Kasumi-1 (cell line): ENCODE data around the gene ADRA2A.

Experiments used
- DNase-seq, 2 experiments: peaks; one replicate each; lab custom pipeline; 2025; lab: John Stamatoyannopoulos, UW

ADRA2A gene

DNA sequence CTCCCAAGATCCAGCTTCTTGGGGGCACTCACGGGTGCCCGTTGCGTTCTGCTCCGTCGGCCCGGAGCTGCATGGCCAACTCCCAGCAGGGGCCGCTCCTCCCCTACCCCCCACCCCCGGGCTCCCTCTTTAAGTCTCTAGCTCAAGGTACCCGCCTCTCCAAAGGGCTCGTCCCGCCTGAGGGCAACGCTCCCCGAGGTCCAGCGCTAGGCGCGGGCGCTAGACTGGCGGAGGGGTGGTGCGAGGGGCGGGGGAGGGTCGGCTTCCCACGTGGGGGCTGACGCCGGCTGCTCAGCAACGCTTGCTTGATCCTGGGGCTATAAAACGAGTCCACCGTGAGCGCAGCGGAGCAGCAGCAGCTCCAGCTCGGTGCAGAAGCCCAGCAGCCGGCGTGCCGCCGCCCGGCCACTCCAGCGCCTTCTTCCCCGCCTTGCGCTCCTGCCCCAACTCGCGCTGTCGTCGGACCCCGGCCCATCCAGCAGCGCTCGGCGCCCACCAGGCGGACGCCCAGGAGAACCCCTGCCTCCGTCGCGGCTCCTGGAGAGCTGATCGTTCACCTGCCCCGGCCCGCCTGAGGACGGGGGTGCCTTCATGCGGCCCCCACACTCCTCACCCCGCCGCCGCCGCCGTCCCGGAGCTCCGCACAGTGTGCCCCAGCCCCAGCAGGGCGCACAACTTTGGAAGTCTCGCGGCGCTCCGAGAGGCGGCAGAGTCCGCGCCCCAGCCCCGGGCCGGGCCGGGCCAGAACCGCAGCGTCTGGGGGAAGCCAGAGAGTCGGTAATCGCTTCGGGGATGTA lies at the start of gene ADRA2A:
Gene ADRA2A, plus strand, starts transcription at position 348 of the 797 bp plus-strand sequence. CDS start 968 bp downstream, outside the sequence.
- DNase-seq = peak; percentile 77 to 87

DNA sequence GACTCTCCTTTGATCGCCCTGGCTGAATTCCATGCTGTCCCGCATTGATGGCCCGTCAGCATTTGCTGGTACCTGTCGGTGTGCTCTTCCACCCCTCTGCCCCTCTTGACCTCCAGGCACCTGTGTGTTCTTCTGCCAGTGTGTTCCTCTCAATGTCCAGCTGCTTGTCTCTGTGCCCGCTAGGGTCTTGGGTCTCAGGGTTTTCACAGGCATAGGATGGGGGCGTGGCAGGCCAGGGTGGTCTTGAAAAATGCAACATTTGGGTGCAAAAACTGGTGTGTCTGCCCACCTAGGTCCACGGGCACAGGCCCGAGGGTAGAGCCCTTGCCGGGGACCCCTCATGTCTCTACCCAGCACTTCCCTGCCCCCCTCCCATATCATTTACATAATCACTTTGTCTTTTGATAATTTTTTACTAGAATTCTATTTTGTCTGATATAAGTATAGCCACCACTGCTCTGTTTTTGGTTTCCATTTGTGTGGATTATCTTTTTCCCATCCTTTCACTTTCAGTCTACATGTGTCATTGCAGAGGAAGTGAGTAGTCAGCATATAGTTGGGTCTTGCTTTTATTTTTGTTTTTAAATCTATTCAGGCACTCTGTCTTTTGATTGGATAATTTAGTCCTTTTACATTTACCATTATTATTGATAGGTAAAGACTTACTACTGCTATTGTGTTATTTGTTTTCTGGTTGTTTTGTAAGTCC lies 46.6 kb upstream of the ADRA2A start:
- DNase-seq = no peak

- DNase-seq = no peak
Observed at GRCh38 chr10:111034598-111035310, 42.1 kb upstream of the ADRA2A start.

DNA sequence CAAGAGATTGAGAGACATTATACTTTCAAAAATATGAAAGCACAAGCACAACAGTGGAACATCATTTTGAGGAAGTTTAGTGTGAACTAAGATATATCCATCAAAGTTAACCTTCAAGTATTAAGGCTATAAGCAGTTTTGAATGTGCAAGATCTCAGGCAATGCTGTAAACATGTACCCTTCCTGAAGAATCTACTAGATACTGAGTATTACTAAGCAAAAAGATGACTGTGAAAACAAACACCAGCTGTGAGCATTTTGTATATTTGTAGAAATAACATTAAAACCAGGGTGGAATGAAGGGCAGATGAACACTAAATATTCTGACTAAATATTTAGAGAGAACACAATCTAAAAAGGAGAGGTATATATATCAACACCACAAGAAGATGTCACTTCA lies 41.3 kb upstream of the ADRA2A start:
- no peak for DNase-seq

GRCh38 chr10:111037858-111038257 lies 39.0 kb upstream of the ADRA2A start:
- peak in 1 of 2 experiments; percentile 49 for DNase-seq

DNA sequence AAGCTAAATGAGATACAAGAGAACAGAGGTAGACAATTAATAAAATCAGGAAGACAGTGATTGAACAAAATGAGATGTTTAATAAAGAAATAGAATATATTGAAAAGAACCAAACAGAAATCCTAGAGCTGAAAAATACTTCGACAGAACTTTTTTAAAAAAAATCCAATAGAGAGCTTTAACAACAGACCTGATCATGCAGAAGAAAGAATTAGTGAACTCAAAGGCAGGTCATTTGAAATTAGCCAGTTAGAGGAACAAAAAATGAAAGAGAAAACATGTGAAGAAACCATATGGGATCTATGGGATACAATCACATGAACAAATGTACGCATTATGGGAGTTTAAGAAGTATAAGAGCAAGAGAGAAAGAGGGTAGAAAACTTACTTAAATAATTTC lies 37.3 kb upstream of the ADRA2A start:
- no peak for DNase-seq

GRCh38 chr10:111057006-111057405 lies 19.8 kb upstream of the ADRA2A start:
- no peak for DNase-seq

GRCh38 chr10:111063471-111063870 lies 13.4 kb upstream of the ADRA2A start:
- no peak for DNase-seq

- no peak for DNase-seq
Observed at GRCh38 chr10:111072232-111072631, 4.6 kb upstream of the ADRA2A start.

DNA sequence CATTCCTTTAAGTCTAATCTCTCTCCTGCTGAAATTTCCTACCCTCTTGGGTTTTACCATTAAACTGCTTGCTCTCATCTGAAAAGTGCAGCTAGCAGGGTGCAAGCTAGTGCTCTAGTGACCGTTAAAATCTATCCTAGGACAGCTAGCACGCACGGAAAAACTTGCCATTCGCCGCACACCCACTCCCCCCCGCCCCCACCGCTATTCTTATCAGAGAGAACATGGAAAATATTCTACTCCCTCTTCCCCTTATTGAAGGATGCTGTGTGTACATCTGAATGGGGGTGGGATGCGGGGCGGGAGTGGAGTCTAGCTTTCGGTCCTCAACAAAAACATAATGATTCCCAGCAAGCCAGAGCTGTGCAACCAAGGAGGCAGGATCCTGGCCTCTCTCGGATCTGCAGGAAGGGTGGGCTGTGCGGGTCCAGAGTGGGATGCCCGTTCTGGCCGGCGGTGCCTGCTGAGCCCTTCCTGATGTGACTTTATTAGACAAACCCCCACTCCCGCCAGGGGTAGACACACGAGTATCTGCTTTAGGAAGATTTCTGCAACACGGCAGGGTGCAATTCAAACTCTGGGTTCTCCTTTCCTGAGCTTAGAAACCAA lies 1.1 kb upstream of the ADRA2A start:
- DNase-seq = no peak

GRCh38 chr10:111076191-111076681 lies 593 bp upstream of the ADRA2A start:
- DNase-seq = peak; percentile 90 to 94

DNA sequence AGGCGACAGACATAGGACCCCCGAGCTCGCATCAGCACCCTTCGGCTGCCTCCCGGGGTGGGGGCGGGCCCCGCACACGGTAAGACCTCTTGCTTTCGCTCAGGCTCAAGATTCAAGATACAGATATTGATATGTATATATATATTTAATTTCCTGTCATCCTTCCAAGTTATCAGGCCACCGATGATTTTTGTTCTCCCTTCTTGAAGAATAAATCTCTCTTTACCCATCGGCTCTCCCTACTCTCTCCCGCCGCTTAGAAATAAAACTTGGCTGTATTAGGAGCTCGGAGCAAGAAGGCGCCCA lies 603 bp downstream of the ADRA2A start:
- DNase-seq = peak; percentile 71 to 81

DNA sequence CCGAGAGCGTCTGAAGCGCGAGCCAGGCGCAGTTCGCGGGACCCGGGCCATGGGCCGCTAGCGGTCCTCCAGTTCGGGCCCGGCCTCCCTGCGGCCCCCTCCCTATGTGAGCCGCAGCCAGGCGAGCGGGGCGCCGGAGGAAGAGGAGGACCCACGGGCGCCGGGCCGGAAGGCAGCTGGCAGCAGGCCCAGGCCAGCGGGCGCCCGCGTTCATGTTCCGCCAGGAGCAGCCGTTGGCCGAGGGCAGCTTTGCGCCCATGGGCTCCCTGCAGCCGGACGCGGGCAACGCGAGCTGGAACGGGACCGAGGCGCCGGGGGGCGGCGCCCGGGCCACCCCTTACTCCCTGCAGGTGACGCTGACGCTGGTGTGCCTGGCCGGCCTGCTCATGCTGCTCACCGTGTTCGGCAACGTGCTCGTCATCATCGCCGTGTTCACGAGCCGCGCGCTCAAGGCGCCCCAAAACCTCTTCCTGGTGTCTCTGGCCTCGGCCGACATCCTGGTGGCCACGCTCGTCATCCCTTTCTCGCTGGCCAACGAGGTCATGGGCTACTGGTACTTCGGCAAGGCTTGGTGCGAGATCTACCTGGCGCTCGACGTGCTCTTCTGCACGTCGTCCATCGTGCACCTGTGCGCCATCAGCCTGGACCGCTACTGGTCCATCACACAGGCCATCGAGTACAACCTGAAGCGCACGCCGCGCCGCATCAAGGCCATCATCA lies 1.1 kb downstream of the ADRA2A start:
- DNase-seq = peak; percentile 71 to 81

GRCh38 chr10:111078505-111079185 lies 1.8 kb downstream of the ADRA2A start:
- DNase-seq = no peak

GRCh38 chr10:111079241-111079760 lies 2.5 kb downstream of the ADRA2A start:
- DNase-seq = no peak

GRCh38 chr10:111079781-111080180 lies 3.0 kb downstream of the ADRA2A start:
- no peak for DNase-seq

- DNase-seq = no peak
Observed at GRCh38 chr10:111080224-111080623, 3.4 kb downstream of the ADRA2A start.

DNA sequence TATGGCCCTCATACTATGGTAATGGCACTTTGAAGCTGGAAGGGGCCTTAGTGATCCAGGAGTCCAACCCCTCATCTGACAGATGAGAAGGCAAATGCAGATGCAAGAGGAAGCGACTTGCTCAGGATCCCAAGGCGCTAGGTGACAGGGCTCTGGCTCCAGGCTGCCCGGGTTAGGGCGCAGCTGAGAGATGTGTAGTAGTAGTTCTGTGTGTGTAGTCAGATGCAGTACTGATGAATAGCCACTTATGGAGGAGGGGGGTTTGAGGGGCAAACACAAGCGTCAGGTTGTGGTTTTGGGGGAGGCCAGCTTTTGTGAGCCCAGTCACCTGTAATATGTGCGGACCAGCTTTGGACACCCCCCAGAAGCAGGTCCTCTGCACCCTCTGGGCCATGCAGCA lies 4.8 kb downstream of the ADRA2A start:
- DNase-seq = no peak

GRCh38 chr10:111082102-111082975 lies 5.5 kb downstream of the ADRA2A start:
- DNase-seq = no peak
